GM10248 (cell line): Measurements from ENCODE around the gene SOAT2.

Source experiments
- CTCF ChIA-PET: fragments of 300-600 bp; sonication (Branson Sonifier 250); formaldehyde crosslinking; extraction: SDS; loops from one replicate; lab custom pipeline; 2021; ENCODE audit warnings: antibody characterized with exemption; lab: Yijun Ruan, JAX
- POLR2A ChIA-PET: fragments of 350-650 bp; sonication (Branson Sonifier 250); formaldehyde crosslinking; extraction: SDS; loops from one replicate; lab custom pipeline; 2020; ENCODE audit warnings: antibody characterized with exemption; lab: Yijun Ruan, JAX
- DNase-seq: peaks from one replicate; pipeline ENCODE4 v3.0.0; 2012; ENCODE audit errors: extremely low spot score
- TF ChIP-seq, protein P1 (sequence below): IDR thresholded peaks from 2 replicates; pipeline ENCODE4 v1.5.1; 2012; ENCODE audit warnings: mild to moderate bottlenecking, low read depth; ENCODE audit errors: extremely low read depth, missing control alignments, control extremely low read depth

The SOAT2 gene

DNA sequence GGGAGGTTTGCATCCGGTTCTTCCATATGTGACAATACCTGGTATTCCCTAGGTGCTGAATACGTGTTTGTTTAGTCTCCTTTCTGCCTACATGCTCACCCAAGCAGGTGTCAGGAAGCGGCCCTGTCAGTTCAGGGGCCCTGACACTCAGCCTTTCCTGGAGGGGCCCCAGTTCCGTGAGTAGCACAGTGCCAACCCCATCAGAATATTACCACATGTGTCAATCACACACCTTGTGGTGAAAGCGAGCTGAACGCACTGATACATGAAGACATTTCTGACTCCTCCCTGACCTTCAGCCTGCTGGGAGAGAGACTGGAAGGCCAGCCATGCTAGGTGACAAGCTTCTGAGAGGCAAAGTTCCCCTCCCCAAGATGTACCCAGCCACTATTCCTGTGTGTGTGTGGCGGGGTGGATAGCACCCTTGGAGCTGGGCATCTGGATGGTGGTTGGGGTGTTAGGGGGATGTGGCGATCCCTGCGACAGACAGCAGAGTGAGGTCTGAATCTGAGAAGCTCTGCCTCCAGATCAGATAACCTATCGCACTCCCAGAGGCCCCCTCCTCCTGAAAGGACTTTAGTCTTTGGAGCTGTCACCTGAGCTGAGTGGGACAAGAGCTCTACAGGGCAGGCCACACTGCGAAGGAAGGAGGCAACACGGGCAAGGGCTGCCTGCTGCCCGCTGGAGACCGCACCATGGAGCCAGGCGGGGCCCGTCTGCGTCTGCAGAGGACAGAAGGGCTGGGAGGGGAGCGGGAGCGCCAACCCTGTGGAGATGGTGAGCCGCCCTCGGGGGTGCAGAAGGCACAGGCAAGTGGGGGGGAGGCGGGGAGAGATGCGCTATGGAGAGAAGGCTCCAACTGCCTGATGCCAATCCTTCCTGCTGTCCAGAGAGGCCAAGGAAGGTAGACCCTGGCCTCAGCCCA, at the start of gene SOAT2:
TSS of gene SOAT2 (plus strand) at position 604 of the 925 bp plus-strand sequence. CDS start at position 696, 92 bp downstream.
- no peak for DNase-seq
- CTCF ChIA-PET = interaction anchor here (0.8 to 17.2 kb wide), 8 partner anchors 10 to 55 kb away, joined by 3 to 294 read pairs (median 4); partner anchors contain the start of gene SPRYD3
- TF ChIP-seq, protein P1, sequence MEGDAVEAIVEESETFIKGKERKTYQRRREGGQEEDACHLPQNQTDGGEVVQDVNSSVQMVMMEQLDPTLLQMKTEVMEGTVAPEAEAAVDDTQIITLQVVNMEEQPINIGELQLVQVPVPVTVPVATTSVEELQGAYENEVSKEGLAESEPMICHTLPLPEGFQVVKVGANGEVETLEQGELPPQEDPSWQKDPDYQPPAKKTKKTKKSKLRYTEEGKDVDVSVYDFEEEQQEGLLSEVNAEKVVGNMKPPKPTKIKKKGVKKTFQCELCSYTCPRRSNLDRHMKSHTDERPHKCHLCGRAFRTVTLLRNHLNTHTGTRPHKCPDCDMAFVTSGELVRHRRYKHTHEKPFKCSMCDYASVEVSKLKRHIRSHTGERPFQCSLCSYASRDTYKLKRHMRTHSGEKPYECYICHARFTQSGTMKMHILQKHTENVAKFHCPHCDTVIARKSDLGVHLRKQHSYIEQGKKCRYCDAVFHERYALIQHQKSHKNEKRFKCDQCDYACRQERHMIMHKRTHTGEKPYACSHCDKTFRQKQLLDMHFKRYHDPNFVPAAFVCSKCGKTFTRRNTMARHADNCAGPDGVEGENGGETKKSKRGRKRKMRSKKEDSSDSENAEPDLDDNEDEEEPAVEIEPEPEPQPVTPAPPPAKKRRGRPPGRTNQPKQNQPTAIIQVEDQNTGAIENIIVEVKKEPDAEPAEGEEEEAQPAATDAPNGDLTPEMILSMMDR = no peak
- POLR2A ChIA-PET = interaction anchor here (0.9 kb wide), 1 partner anchor 24 kb away, joined by 5 read pairs; the partner anchor contains the start of gene SPRYD3

DNA sequence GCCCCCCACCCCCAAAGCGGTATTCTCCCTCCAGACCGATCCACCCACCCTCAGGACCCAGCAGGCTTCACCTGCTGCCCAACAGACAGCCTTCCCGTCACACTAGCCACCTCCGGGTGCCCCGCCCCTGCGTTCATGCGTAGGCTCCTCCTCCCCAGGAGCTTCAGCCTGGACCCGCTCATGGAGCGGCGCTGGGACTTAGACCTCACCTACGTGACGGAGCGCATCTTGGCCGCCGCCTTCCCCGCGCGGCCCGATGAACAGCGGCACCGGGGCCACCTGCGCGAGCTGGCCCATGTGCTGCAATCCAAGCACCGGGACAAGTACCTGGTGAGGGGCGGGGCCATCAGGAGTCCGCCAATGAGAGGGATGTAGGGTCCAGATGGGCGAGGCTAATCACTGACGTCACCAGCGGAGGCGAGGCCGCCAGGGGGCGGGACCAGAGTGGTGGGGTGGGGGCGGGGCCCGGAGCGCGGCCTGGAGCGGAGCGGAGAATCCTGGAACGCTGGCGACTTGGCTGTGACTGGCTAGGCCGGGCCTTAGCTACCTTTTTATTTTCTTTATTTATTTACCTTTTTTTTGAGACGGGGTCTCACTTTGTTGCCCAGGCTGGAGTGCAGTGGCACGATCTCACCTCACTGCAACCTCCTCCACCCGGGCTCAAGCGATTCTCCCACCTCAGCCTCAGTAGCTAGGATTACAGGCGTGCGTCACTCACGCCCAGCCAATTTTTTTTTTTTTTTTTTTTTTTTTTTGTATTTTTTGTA, 49.0 kb upstream of the SOAT2 start:
- ChIA-PET CTCF (interaction anchor here (0.7 to 17.8 kb wide), 15 partner anchors 10 to 1022 kb away, joined by 3 to 264 read pairs (median 4); partner anchors contain the start of genes AAAS and SPRYD3), POLR2A (interaction anchor here (1.7 kb wide), 1 partner anchor 25 kb away, joined by 7 read pairs; the partner anchor contains the start of gene SPRYD3)
- TF ChIP-seq, protein P1 = no peak
- DNase-seq = peak; percentile 95

- ChIA-PET CTCF (interaction anchor here (0.9 to 17.8 kb wide), 4 partner anchors 8 to 43 kb away, joined by 3 to 264 read pairs (median 8); no protein-coding TSS in a partner anchor), POLR2A (interaction anchor here (0.8 kb wide), 1 partner anchor 23 kb away, joined by 4 read pairs; the partner anchor contains the start of gene SPRYD3)
- TF ChIP-seq, protein P1 = no peak
- no peak for DNase-seq
These were observed 47.6 kb upstream of the SOAT2 start for GRCh38 chr12:53055471-53056266.

DNA sequence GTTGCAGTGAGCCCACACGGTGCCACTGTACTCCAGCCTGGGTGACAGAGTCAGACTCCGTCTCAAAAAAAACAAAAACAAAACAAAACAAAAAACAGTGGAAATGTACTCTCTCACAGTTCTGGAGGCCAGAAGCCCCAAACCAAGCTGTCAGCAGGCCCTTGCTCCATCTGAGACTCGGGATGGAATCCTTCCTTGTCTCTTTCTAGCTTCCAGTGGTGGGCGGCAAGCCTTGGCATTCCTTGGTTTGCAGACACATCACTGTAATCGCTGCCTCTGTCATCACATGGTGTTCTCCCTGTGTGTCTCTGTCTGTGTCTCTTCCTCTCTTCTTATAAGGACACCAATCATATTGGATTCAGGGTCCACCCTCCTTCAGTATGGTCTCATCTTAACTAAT, 47.0 kb upstream of the SOAT2 start:
- no peak for DNase-seq
- TF ChIP-seq, protein P1 = no peak
- POLR2A ChIA-PET = no interaction called here
- CTCF ChIA-PET = interaction anchor here (1.6 to 17.8 kb wide), 3 partner anchors 8 to 11 kb away, joined by 9 to 264 read pairs (median 14); no protein-coding TSS in a partner anchor

DNA sequence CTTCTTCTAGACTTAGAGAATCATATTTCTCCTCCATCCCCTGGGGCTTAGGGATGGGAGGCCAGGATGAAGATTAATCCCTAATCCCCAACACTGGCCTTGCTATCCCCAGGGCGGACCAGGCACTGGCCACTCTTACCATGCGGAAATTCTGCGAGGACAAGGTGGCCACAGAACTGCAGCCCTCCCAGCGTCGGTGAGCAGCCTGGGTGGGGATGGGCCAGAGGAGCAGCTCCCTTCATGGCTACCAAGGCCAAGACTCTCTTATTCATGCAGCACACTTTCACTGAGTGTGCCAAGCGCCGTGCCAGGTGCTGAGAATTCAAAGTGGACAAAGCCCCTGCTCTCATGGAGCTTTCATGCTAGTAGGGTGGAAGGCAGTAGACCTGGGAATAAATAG, 46.4 kb upstream of the SOAT2 start:
- DNase-seq = no peak
- CTCF ChIA-PET = interaction anchor here (0.9 to 17.8 kb wide), 4 partner anchors 9 to 42 kb away, joined by 4 to 264 read pairs (median 12); no protein-coding TSS in a partner anchor
- POLR2A ChIA-PET = interaction anchor here (1.9 kb wide), 1 partner anchor 22 kb away, joined by 8 read pairs; the partner anchor contains the start of gene SPRYD3
- TF ChIP-seq, protein P1 = no peak
